Endothelial cell of umbilical vein (primary cell): Measurements from ENCODE around the gene CLNS1A.

Experiments used
- CTCF ChIP-seq, 2 donors: IDR thresholded peaks; 1 replicate in 1 of 2; 2 replicates in 1 of 2; pipeline ENCODE4 v1.5.1; 2011; ENCODE audit warnings: low read length in 2 of 2, mild to moderate bottlenecking in 2 of 2, moderate library complexity in 2 of 2, control low read depth in 1 of 2, inconsistent platforms in 1 of 2, low read depth in 1 of 2; ENCODE audit not compliant: insufficient read depth in 1 of 2; ENCODE audit errors: extremely low read depth in 1 of 2
- JUN ChIP-seq: IDR thresholded peaks from 2 replicates; pipeline ENCODE4 v1.6.1; 2011; ENCODE audit warnings: borderline replicate concordance, low read depth; ENCODE audit not compliant: insufficient read length, insufficient read depth
- POLR2A ChIP-seq: IDR thresholded peaks from 2 replicates; pipeline ENCODE4 v1.6.1; 2012; ENCODE audit warnings: low read depth, mild to moderate bottlenecking, control low read depth, low read length

- TF ChIP-seq POLR2A (no peak), CTCF (IDR thresholded peaks at IDR 0.05; ENCODE audit: extremely low read depth in 1 of 2, insufficient read depth in 1 of 2, low read depth in 1 of 2, low read length in 2 of 2) (no peak), JUN (no peak)
These were observed 43.7 kb downstream of the CLNS1A start for GRCh38 chr11:77593883-77594282.
